SU-DHL-6 (cell line): ENCODE data around the gene RPH3AL.

ENCODE experiments used
- H2AFZ ChIP-seq: fragments of 200-600 bp; sonication (generic); 2 replicates; pipeline ENCODE4 v1.6.1; 2014; ENCODE audit warnings: low read depth, mild to moderate bottlenecking, moderate library complexity, mixed read lengths, antibody characterized with exemption, low read length; ENCODE audit not compliant: severe bottlenecking
- H3F3A ChIP-seq: fragments of 200-600 bp; shearing (Covaris generic); 2 replicates; pipeline ENCODE4 v1.6.0; 2016; ENCODE audit warnings: antibody characterized with exemption, mild to moderate bottlenecking; ENCODE audit not compliant: insufficient read depth
- H3K27ac ChIP-seq: fragments of 200-600 bp; sonication (generic); 2 replicates; pipeline ENCODE4 v1.5.1; 2016; ENCODE audit warnings: low read depth, mild to moderate bottlenecking, low read length, moderate library complexity, mixed read lengths
- H3K27me3 ChIP-seq: fragments of 200-600 bp; sonication (generic), shearing (Covaris generic); 2 replicates; pipeline ENCODE4 v1.6.0; 2014; ENCODE audit warnings: mild to moderate bottlenecking, low read length
- H3K36me3 ChIP-seq: fragments of 200-600 bp; sonication (generic); 2 replicates; pipeline ENCODE4 v1.6.1; 2014; ENCODE audit warnings: mild to moderate bottlenecking, low read length, mixed read lengths
- H3K4me2 ChIP-seq: fragments of 300-600, 200-600 bp; shearing (Covaris generic), sonication (generic); 2 replicates; pipeline ENCODE4 v1.6.0; 2014; ENCODE audit warnings: low read length, low read depth, mild to moderate bottlenecking; ENCODE audit not compliant: poor library complexity, severe bottlenecking
- H3K4me3 ChIP-seq: fragments of 200-600 bp; sonication (generic); 2 replicates; pipeline ENCODE4 v1.5.1; 2014; ENCODE audit warnings: antibody characterized with exemption, low read length, mild to moderate bottlenecking, mixed read lengths; ENCODE audit not compliant: insufficient read depth, poor library complexity, severe bottlenecking
- H3K79me2 ChIP-seq: fragments of 200-600 bp; sonication (generic); 2 replicates; pipeline ENCODE4 v1.6.1; 2014; ENCODE audit warnings: mild to moderate bottlenecking, low read length, moderate library complexity; ENCODE audit not compliant: insufficient read depth
- H3K9ac ChIP-seq: fragments of 200-600 bp; sonication (generic); 2 replicates; pipeline ENCODE4 v1.7.0; 2014; ENCODE audit warnings: mild to moderate bottlenecking, low read length
- H3K9me2 ChIP-seq: fragments of 200-600 bp; sonication (generic); replicated peaks from 2 replicates; pipeline ENCODE4 v1.6.1; 2014; ENCODE audit warnings: low read length; ENCODE audit not compliant: insufficient read depth
- H3K9me3 ChIP-seq: fragments of 200-600 bp; sonication (generic); 2 replicates; pipeline ENCODE4 v1.6.1; 2014; ENCODE audit warnings: low read length, mixed read lengths; ENCODE audit not compliant: insufficient read depth
- H4K20me1 ChIP-seq: fragments of 200-600 bp; sonication (generic); 2 replicates; pipeline ENCODE4 v1.6.1; 2014; ENCODE audit warnings: low read depth, mild to moderate bottlenecking, antibody characterized with exemption, low read length, moderate library complexity, mixed read lengths
- EZH2phosphoT487 ChIP-seq: fragments of 200-600 bp; sonication (generic), shearing (Covaris generic); conservative IDR thresholded peaks from 2 replicates; pipeline ENCODE4 v1.6.1; 2018; ENCODE audit warnings: mild to moderate bottlenecking, antibody characterized with exemption, low read length, moderate library complexity, mixed read lengths
- TF ChIP-seq, protein P1 (sequence below): fragments of 200-600 bp; sonication (generic); IDR thresholded peaks from one replicate; pipeline ENCODE4 v1.5.1; 2017; ENCODE audit warnings: antibody characterized with exemption, mild to moderate bottlenecking, low read length, moderate library complexity; ENCODE audit not compliant: insufficient read depth, poor library complexity, severe bottlenecking

RPH3AL gene

DNA sequence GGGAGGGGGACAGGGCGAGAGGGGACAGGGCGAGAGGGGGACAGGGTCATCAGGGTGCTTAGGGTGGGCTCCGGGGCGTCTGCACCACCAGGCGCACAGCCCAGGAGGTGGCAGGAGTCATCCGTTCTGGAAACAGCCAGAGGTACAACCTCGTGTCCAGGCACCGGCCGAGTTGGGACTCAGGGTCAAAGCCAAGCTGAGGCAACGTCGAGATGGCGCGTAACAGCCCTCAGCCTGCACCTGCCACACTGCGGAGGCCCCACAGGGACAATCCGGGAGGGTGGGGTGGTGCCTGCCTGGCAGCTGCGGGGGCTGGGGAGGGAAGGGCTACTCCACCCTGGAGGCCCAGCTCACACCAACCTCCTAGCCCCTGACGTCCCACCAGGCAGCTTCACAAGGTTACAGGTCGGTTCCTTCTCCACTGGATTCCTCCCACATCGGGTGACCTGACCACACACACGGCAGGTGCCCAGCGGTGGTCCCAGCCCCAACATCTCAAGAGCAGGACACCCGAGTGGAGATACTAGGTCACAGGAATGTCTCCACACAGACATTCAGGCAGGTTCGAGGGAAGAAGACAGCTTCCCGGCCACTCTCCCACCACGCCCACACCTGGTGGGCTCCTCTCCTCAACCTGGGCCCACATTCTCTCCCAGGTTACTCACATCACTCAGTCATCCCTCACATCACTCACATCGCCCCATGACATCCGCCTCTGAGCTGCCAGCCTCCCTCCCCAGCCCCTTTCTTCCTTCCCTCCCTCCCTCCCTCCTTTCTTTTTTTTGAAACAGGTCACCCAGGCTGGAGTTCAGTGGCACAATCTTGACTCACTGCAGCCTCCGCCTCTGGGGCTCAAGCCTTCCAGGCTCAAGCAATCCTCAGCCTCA, 47.3 kb downstream of the RPH3AL start:
- no peak overlapping the region for H3K9ac ChIP-seq
- H3K9me2 ChIP-seq = no peaks in the 10 kb centered on the region
- H3K4me3 ChIP-seq = no peak overlapping the region
- H4K20me1 ChIP-seq = no peaks in the 10 kb centered on the region
- no peak overlapping the region for H3K27ac ChIP-seq
- no peaks in the 10 kb centered on the region for H3F3A ChIP-seq
- no peaks in the 10 kb centered on the region for H3K9me3 ChIP-seq
- no peak overlapping the region for H3K4me2 ChIP-seq
- H3K79me2 ChIP-seq = no peaks in the 10 kb centered on the region
- TF ChIP-seq, protein P1, sequence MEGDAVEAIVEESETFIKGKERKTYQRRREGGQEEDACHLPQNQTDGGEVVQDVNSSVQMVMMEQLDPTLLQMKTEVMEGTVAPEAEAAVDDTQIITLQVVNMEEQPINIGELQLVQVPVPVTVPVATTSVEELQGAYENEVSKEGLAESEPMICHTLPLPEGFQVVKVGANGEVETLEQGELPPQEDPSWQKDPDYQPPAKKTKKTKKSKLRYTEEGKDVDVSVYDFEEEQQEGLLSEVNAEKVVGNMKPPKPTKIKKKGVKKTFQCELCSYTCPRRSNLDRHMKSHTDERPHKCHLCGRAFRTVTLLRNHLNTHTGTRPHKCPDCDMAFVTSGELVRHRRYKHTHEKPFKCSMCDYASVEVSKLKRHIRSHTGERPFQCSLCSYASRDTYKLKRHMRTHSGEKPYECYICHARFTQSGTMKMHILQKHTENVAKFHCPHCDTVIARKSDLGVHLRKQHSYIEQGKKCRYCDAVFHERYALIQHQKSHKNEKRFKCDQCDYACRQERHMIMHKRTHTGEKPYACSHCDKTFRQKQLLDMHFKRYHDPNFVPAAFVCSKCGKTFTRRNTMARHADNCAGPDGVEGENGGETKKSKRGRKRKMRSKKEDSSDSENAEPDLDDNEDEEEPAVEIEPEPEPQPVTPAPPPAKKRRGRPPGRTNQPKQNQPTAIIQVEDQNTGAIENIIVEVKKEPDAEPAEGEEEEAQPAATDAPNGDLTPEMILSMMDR = no peak
- no peaks in the 10 kb centered on the region for H3K27me3 ChIP-seq
- H2AFZ ChIP-seq = no peak overlapping the region
- H3K36me3 ChIP-seq = no peaks in the 10 kb centered on the region

DNA sequence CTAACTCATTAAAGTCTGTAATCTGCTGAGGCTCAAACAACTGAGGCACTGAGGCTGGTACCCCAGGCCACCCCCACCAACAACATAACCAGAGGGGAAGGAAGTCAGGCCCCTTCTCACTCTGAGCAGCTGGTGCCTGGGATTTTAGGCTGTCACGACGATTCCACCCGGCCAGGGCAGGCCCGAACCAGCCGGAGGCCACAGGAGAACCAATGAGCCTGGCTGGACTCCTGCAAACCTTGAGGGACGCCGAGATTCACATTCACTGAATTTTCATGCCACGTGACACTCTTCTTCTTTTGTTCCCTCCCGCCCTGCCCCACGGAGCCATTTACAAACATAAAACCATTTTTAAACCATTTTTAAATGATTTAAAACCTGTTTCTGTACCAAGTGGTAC, 48.1 kb downstream of the RPH3AL start:
- Histone ChIP-seq H3K27ac (no peak overlapping the region), H2AFZ (no peak overlapping the region), H3K9me3 (no peaks in the 10 kb centered on the region), H3K9me2 (no peaks in the 10 kb centered on the region), H3K27me3 (no peaks in the 10 kb centered on the region), H4K20me1 (no peaks in the 10 kb centered on the region), H3K79me2 (no peaks in the 10 kb centered on the region), H3F3A (no peaks in the 10 kb centered on the region), H3K4me3 (no peak overlapping the region), H3K36me3 (no peaks in the 10 kb centered on the region), H3K9ac (no peak overlapping the region), H3K4me2 (no peak overlapping the region)
- TF ChIP-seq EZH2phosphoT487 = no peak
- TF ChIP-seq, protein P1 = no peak

DNA sequence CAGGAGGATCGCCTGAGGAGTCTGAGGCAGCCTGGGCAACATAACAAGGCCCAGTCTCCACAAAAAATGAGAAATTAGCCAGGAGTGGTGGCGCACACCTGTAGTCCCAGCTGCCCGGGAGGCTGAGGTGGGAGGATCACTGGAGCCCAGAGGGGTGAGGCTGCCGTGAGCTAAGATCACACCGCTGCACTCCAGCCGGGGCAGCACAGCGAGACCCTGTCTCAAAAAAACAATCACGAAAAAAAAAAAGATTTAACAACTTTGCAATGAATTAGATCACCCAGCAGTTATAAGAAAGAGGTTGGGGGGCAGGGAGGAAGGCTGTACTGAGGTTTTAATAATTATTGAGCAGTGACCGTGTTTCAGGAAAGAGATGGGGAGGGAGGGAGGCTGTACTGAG, 49.4 kb downstream of the RPH3AL start:
- Histone ChIP-seq H3F3A (no peaks in the 10 kb centered on the region), H3K27me3 (no peaks in the 10 kb centered on the region), H4K20me1 (no peaks in the 10 kb centered on the region), H3K27ac (no peak overlapping the region), H3K9ac (no peak overlapping the region), H3K79me2 (no peaks in the 10 kb centered on the region), H2AFZ (no peak overlapping the region), H3K9me3 (no peaks in the 10 kb centered on the region), H3K4me3 (no peak overlapping the region), H3K9me2 (no peaks in the 10 kb centered on the region), H3K36me3 (no peaks in the 10 kb centered on the region), H3K4me2 (no peak overlapping the region)
- TF ChIP-seq EZH2phosphoT487 = no peak
- TF ChIP-seq, protein P1 = no peak
